B cell (primary cell): Measurements from ENCODE around the gene LIPI. TPM values are rescaled to one million over a fixed set of nuclear protein-coding genes. Genes with fewer than 3 reads are reported as not detected.

Experiments
- ATAC-seq: fragments of 200-7000 bp; cut with Tn5 transposase; one replicate; pipeline ENCODE4 v1.10.0; 2021; ENCODE audit warnings: low read depth, mild to moderate bottlenecking, moderate number of reproducible peaks, moderate library complexity
- CTCF ChIA-PET: fragments of 350-600 bp; sonication (Branson Sonifier 250); formaldehyde crosslinking; loops from one replicate; lab custom pipeline; 2021; ENCODE audit warnings: antibody characterized with exemption, inconsistent platforms; lab: Charles Lee
- POLR2A ChIA-PET: fragments of 350-600 bp; sonication (Branson Sonifier 250); formaldehyde crosslinking; loops from one replicate; lab custom pipeline; 2021; ENCODE audit warnings: antibody characterized with exemption; lab: Charles Lee
- DNase-seq: peaks from one replicate; pipeline ENCODE4 v3.0.0; 2013
- H2AFZ ChIP-seq: 2 replicates; pipeline ENCODE4 v1.6.1; 2012; ENCODE audit warnings: mild to moderate bottlenecking, low read depth, low read length; ENCODE audit not compliant: insufficient read depth, poor library complexity, severe bottlenecking
- H3K27ac ChIP-seq, 2 donors: 1 replicate in 1 of 2; 2 replicates in 1 of 2; pipeline ENCODE4 v1.5.1; 2012 to 2013; ENCODE audit warnings: low read length in 2 of 2, mild to moderate bottlenecking in 2 of 2, moderate library complexity in 1 of 2
- H3K27me3 ChIP-seq, 4 experiments: fragments of 200-600 bp in 1 of 4; sonication (generic) in 1 of 4; replicated peaks in 1 of 4; 1 replicate in 2 of 4; 2 replicates in 2 of 4; pipeline versions ENCODE4 v1.6.1 to v1.7.0; 2013 to 2016; ENCODE audit warnings: low read length in 3 of 4, mild to moderate bottlenecking in 2 of 4, mixed read lengths in 1 of 4, moderate library complexity in 1 of 4; ENCODE audit not compliant: insufficient read depth in 4 of 4, control insufficient read depth in 3 of 4; ENCODE audit errors: control extremely low read depth in 1 of 4
- H3K36me3 ChIP-seq, 2 experiments: replicated peaks in 1 of 2; 1 replicate in 1 of 2; 2 replicates in 1 of 2; pipeline versions ENCODE4 v1.6.1 to v1.7.1; 2013; ENCODE audit warnings: low read length in 1 of 2; ENCODE audit not compliant: insufficient read depth in 2 of 2, control insufficient read depth in 1 of 2; ENCODE audit errors: control extremely low read depth in 1 of 2, extremely low read depth in 1 of 2
- H3K4me1 ChIP-seq, 2 donors: fragments of 200-600 bp in 1 of 2; sonication (generic) in 1 of 2; 1 replicate in 1 of 2; 2 replicates in 1 of 2; pipeline versions ENCODE4 v1.5.1 to v1.6.1; 2013 to 2017; ENCODE audit warnings: low read length in 2 of 2; ENCODE audit not compliant: control insufficient read depth in 2 of 2, insufficient read depth in 2 of 2
- H3K4me2 ChIP-seq: replicated peaks from 2 replicates; pipeline ENCODE3; 2012; ENCODE audit warnings: mild to moderate bottlenecking, low read depth, low read length; ENCODE audit not compliant: poor library complexity, severe bottlenecking
- H3K4me3 ChIP-seq, 5 experiments: fragments of 200-600 bp in 1 of 5; sonication (generic) in 1 of 5; 1 replicate in 3 of 5; 2 replicates in 2 of 5; pipeline versions ENCODE4 v1.5.1 to v1.7.0; 2011 to 2016; ENCODE audit warnings: low read length in 4 of 5, mild to moderate bottlenecking in 4 of 5, low read depth in 2 of 5, control low read depth in 1 of 5, moderate library complexity in 1 of 5; ENCODE audit not compliant: insufficient read depth in 1 of 5; ENCODE audit errors: control extremely low read depth in 1 of 5, extremely low read depth in 1 of 5
- H3K79me2 ChIP-seq: fragments of 200-600 bp; sonication (generic); one replicate; pipeline ENCODE4 v1.6.0; 2016; ENCODE audit warnings: low read length; ENCODE audit not compliant: control insufficient read depth, insufficient read depth
- H3K9ac ChIP-seq: fragments of 200-600 bp; sonication (generic); 2 replicates; pipeline ENCODE4 v1.6.1; 2017; ENCODE audit warnings: mild to moderate bottlenecking, low read length, moderate library complexity
- H3K9me3 ChIP-seq, 3 donors: one replicate each; pipeline versions ENCODE4 v1.6.1 to v1.7.1; 2013; ENCODE audit warnings: low read length in 2 of 3; ENCODE audit not compliant: control insufficient read depth in 2 of 3, insufficient read depth in 1 of 3; ENCODE audit errors: control extremely low read depth in 1 of 3
- H4K20me1 ChIP-seq: 2 replicates; pipeline ENCODE4 v1.6.0; 2012; ENCODE audit warnings: mild to moderate bottlenecking, low read length; ENCODE audit not compliant: insufficient read depth, control insufficient read depth, poor library complexity, severe bottlenecking
- H3K27ac Mint-ChIP-seq: one replicate; pipeline ENCODE4 v1.8.0; 2021; ENCODE audit warnings: mixed read lengths
- H3K27me3 Mint-ChIP-seq: one replicate; pipeline ENCODE4 v1.8.0; 2021; ENCODE audit warnings: mixed read lengths
- H3K4me1 Mint-ChIP-seq: one replicate; pipeline ENCODE4 v1.8.0; 2021; ENCODE audit warnings: mixed read lengths
- H3K4me3 Mint-ChIP-seq: one replicate; pipeline ENCODE4 v1.8.0; 2021; ENCODE audit warnings: mixed read lengths
- H3K9me3 Mint-ChIP-seq: one replicate; pipeline ENCODE4 v1.8.0; 2022; ENCODE audit warnings: mixed read lengths; ENCODE audit not compliant: insufficient read depth
- EZH2 ChIP-seq: IDR thresholded peaks from 2 replicates; pipeline ENCODE4 v1.6.1; 2012; ENCODE audit warnings: borderline replicate concordance, low read depth, mild to moderate bottlenecking, moderate library complexity, low read length; ENCODE audit not compliant: insufficient read depth, poor library complexity, severe bottlenecking
- WGBS: methylation state at CpG from one replicate; pipeline ENCODE4 v1.1.5; 2013; ENCODE audit warnings: missing lambda C conversion rate; ENCODE audit not compliant: insufficient coverage; 5-methylcytosine and 5-hydroxymethylcytosine counted together
- intact Hi-C: fragments of 100-400 bp; cut with micrococcal nuclease; formaldehyde crosslinking; loops from one replicate; pipeline ENCODE4 v1.10.0; 2022
- polyA plus RNA-seq: library from polyadenylated mRNA; depleted of rRNA; stranded (reverse); fragments of >200 nt; gene quantifications from 2 replicates; pipeline ENCODE4 v1.2.3, GENCODE V29; 2012
- total RNA-seq, 2 donors: library from RNA; stranded (reverse); fragments of 120-200 nt in 1 of 2; gene quantifications; 1 replicate in 1 of 2; 2 replicates in 1 of 2; pipeline versions ENCODE4 v1.2.3 to v1.2.4, GENCODE V29; 2013 to 2022
- TF ChIP-seq, protein P1 (sequence below): fragments of 200-600 bp; IDR thresholded peaks from one replicate; pipeline ENCODE4 v1.8.0; 2022; ENCODE audit warnings: antibody characterized with exemption, mild to moderate bottlenecking

The LIPI gene
- total and polyA plus RNA-seq, 2 donors (not counting 1 experiment from before 2014, with no cell fraction given) = not detected

DNA sequence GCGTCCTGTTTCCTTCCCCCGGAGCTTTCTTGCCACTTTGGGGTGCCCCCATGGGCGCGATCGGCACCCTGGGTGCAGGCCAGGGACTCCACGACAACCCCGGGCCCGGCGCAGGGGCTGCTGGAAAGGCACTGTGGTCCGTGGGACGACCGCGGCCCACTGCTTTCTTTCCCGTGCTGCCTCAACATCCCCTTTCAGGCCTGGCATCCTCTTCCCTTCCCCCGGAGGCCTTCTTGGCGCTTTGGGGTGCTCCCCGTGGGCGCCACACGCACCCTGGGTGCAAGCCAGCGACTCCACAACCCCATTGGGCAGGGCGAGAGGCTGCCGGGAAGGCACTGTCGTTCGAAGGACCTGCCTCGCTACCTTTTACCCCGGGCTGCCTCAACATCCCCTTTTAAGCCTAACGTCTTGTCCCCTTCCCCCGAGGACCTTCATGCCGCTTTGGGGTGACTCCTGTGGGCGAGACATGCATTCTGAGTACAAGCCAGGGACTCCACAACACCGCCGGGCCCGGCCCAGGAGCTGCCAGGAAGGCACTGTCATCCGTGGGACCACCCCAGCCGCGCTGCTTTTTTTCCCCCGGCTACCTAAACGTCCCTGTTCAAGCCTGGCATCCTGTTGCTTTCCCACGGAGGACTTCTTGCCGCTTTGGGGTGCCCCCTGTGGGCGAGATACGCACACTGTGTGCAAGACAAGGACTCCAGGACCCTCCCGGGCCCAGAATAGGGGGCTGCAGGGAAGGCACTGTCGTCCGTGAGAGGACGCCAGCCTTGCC is 137.8 kb downstream of the LIPI start:
- H3K9me3 Mint-ChIP-seq = peaks cover 3% of the 10 kb centered on the region
- no peak overlapping the region for H3K27ac ChIP-seq
- TF ChIP-seq EZH2 = no peak
- TF ChIP-seq, protein P1, sequence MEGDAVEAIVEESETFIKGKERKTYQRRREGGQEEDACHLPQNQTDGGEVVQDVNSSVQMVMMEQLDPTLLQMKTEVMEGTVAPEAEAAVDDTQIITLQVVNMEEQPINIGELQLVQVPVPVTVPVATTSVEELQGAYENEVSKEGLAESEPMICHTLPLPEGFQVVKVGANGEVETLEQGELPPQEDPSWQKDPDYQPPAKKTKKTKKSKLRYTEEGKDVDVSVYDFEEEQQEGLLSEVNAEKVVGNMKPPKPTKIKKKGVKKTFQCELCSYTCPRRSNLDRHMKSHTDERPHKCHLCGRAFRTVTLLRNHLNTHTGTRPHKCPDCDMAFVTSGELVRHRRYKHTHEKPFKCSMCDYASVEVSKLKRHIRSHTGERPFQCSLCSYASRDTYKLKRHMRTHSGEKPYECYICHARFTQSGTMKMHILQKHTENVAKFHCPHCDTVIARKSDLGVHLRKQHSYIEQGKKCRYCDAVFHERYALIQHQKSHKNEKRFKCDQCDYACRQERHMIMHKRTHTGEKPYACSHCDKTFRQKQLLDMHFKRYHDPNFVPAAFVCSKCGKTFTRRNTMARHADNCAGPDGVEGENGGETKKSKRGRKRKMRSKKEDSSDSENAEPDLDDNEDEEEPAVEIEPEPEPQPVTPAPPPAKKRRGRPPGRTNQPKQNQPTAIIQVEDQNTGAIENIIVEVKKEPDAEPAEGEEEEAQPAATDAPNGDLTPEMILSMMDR = no peak
- no peak overlapping the region for H3K4me3 Mint-ChIP-seq
- 98% methylated on average over 46 of the region's 46 CpGs for WGBS
- H3K27me3 ChIP-seq = no peaks in the 10 kb centered on the region
- no peaks in the 10 kb centered on the region for H3K79me2 ChIP-seq
- no peak overlapping the region for H2AFZ ChIP-seq
- ATAC-seq (no peak), DNase-seq (no peak)
- intact Hi-C loops = no loop called here
- POLR2A ChIA-PET = no interaction called here
- H3K4me1 Mint-ChIP-seq = no peaks in the 10 kb centered on the region
- H3K9ac ChIP-seq = no peak overlapping the region
- CTCF ChIA-PET = no interaction called here
- no peaks in the 10 kb centered on the region for H3K4me1 ChIP-seq
- no peak overlapping the region for H3K4me3 ChIP-seq
- peaks cover 0 to 65% (median 0%) of the 10 kb centered on the region in 3 donors for H3K9me3 ChIP-seq
- no peaks in the 10 kb centered on the region for H3K27me3 Mint-ChIP-seq
- no peaks in the 10 kb centered on the region for H3K36me3 ChIP-seq
- H3K4me2 ChIP-seq = no peak overlapping the region
- H4K20me1 ChIP-seq = no peaks in the 10 kb centered on the region
- no peak overlapping the region for H3K27ac Mint-ChIP-seq

DNA sequence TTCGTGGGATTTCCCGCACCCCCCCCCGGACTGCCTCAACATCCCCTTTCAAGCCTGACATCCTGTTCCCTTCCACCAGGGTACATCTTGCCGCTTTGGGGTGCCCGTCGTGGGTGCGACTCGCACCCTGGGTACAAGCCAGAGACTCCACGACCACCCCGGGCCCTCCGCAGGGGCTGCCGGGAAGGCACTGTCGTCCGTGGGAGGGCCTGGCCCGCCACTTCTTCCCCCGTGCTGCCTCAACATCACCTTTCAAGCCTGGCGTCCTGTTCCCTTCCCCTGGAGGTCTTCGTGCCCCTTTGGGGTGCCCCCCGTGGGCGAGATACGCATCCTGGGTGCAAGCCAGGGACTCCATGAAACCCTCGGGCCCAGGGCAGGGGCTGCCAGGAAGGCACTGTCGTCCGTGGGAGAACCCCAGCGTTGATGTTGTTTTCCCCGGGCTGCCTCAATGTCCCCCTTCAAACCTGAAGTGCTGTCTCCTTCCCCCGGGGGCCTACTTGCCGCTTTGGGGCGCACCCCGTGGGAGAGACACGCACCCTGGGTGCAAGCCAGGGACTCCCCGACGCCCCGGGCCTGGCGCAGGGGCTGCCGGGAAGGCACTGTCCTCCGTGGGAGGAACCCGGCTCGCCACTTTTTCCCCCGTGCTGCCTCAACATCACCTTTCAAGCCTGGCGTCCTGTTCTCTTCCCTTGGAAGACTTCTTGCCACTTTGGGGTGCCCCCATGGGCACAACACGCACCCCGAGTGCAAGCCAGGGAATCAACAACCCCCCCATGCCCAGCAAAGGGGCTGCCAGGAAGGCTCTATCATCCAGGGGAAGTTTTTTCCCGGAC is 138.6 kb downstream of the LIPI start:
- peaks cover 0 to 59% (median 0%) of the 10 kb centered on the region in 3 donors for H3K9me3 ChIP-seq
- WGBS = 98% methylated on average over 42 of the region's 44 CpGs
- Mint-ChIP-seq H3K9me3 (peaks cover 3% of the 10 kb centered on the region), H3K4me3 (no peak overlapping the region), H3K4me1 (no peaks in the 10 kb centered on the region), H3K27ac (no peak overlapping the region), H3K27me3 (no peaks in the 10 kb centered on the region)
- ATAC-seq (no peak), DNase-seq (no peak)
- CTCF ChIA-PET = no interaction called here
- no peak overlapping the region for H3K27ac ChIP-seq
- H3K27me3 ChIP-seq = no peaks in the 10 kb centered on the region
- no peaks in the 10 kb centered on the region for H3K79me2 ChIP-seq
- no peak overlapping the region for H3K4me3 ChIP-seq
- no peaks in the 10 kb centered on the region for H3K4me1 ChIP-seq
- no peak overlapping the region for H3K4me2 ChIP-seq
- TF ChIP-seq EZH2 = no peak
- TF ChIP-seq, protein P1 = no peak
- H2AFZ ChIP-seq = no peak overlapping the region
- intact Hi-C loops = no loop called here
- no peak overlapping the region for H3K9ac ChIP-seq
- no peaks in the 10 kb centered on the region for H3K36me3 ChIP-seq
- POLR2A ChIA-PET = no interaction called here
- no peaks in the 10 kb centered on the region for H4K20me1 ChIP-seq
